Activated naive CD4-positive, alpha-beta T cell (primary cell): Measurements from ENCODE around the gene ALK.
"Not testable (repeated sequence)": the region's sequence is repeated elsewhere in the genome, so short reads cannot be mapped to it uniquely, and the experiment has no call there.

ENCODE experiments used
- DNase-seq, 4 experiments: peaks; one replicate each; lab custom pipeline; 2025; lab: John Stamatoyannopoulos, UW

Gene ALK

GRCh38 chr2:29841386-29842004 is 79.9 kb downstream of the ALK start:
- no peak for DNase-seq

GRCh38 chr2:29839306-29839705 is 82.1 kb downstream of the ALK start:
- no peak for DNase-seq

- DNase-seq, result no peak
Observed at GRCh38 chr2:29837925-29838324, 83.5 kb downstream of the ALK start.

- DNase-seq, result no peak
Observed at GRCh38 chr2:29834624-29835023, 86.8 kb downstream of the ALK start.

- no peak for DNase-seq
Observed at GRCh38 chr2:29834036-29834540, 87.3 kb downstream of the ALK start.

- no peak for DNase-seq
Observed at GRCh38 chr2:29831560-29831959, 89.8 kb downstream of the ALK start.

GRCh38 chr2:29829841-29830240 is 91.5 kb downstream of the ALK start:
- DNase-seq, result no peak

- DNase-seq, result not testable (repeated sequence)
Observed at GRCh38 chr2:29824145-29824544, 97.2 kb downstream of the ALK start.

GRCh38 chr2:29821591-29821990 is 99.8 kb downstream of the ALK start:
- no peak for DNase-seq

GRCh38 chr2:29819570-29819969 is 101.8 kb downstream of the ALK start:
- DNase-seq, result no peak

- DNase-seq, result no peak
Observed at GRCh38 chr2:29817801-29818680, 103.3 kb downstream of the ALK start.

GRCh38 chr2:29817299-29817698 is 104.1 kb downstream of the ALK start:
- DNase-seq, result no peak

- DNase-seq, result no peak
Observed at GRCh38 chr2:29816651-29817050, 104.7 kb downstream of the ALK start.

- DNase-seq, result no peak
Observed at GRCh38 chr2:29811378-29811777, 110.0 kb downstream of the ALK start.

- DNase-seq, result no peak
Observed at GRCh38 chr2:29810956-29811355, 110.4 kb downstream of the ALK start.

GRCh38 chr2:29808321-29808720 is 113.1 kb downstream of the ALK start:
- no peak for DNase-seq

- DNase-seq, result no peak
Observed at GRCh38 chr2:29807082-29807481, 114.3 kb downstream of the ALK start.

- DNase-seq, result no peak
Observed at GRCh38 chr2:29806461-29806860, 114.9 kb downstream of the ALK start.

- no peak for DNase-seq
Observed at GRCh38 chr2:29804671-29805070, 116.7 kb downstream of the ALK start.

- no peak for DNase-seq
Observed at GRCh38 chr2:29803537-29803936, 117.8 kb downstream of the ALK start.

GRCh38 chr2:29802986-29803385 is 118.4 kb downstream of the ALK start:
- DNase-seq, result no peak

GRCh38 chr2:29799628-29800027 is 121.8 kb downstream of the ALK start:
- no peak for DNase-seq

- DNase-seq, result no peak
Observed at GRCh38 chr2:29797916-29798315, 123.5 kb downstream of the ALK start.
